Nephron progenitor cell (in vitro differentiated cells): ENCODE measurements around the gene SON.

ENCODE experiments used
- DNase-seq: peaks from one replicate; pipeline ENCODE4 v3.0.0; 2021
- H3K27ac Mint-ChIP-seq: 2 replicates; pipeline ENCODE4 v1.8.0; 2021; ENCODE audit warnings: mild to moderate bottlenecking, moderate library complexity, mixed read lengths
- H3K27me3 Mint-ChIP-seq: 2 replicates; pipeline ENCODE4 v1.8.0; 2021; ENCODE audit warnings: mild to moderate bottlenecking, low read depth, mixed read lengths; ENCODE audit not compliant: poor library complexity
- H3K36me3 Mint-ChIP-seq: 2 replicates; pipeline ENCODE4 v1.8.0; 2021; ENCODE audit warnings: low read depth, mixed read lengths
- H3K4me1 Mint-ChIP-seq: 2 replicates; pipeline ENCODE4 v1.8.0; 2021; ENCODE audit warnings: mixed read lengths
- H3K4me3 Mint-ChIP-seq: 2 replicates; pipeline ENCODE4 v1.8.0; 2021; ENCODE audit warnings: mild to moderate bottlenecking, moderate library complexity, mixed read lengths
- H3K9me3 Mint-ChIP-seq: 2 replicates; pipeline ENCODE4 v1.8.0; 2021; ENCODE audit warnings: mild to moderate bottlenecking, moderate library complexity, mixed read lengths
- TF ChIP-seq, protein P1 (sequence below): fragments of 200-600 bp; sonication (generic); IDR thresholded peaks from 2 replicates; pipeline ENCODE4 v1.5.0; 2021; ENCODE audit warnings: antibody characterized with exemption

SON gene

DNA sequence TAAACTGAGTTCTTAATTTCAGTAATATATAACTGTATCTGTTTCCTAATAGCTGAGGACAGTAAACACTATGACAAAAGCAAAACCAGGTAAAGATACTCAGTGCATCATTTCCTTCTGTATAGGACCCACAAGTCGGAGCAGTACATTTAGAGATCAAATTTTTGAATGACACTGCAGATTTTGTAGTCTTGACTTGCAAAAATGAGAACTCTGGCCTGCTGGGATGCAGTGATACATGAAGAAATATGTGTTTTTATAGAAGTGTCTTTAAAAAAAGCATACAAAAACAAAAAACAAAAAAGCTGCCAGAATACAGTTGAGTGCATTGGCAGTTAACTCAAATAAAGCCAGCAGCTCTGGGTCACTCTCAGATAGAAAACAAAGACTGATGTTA, 19.9 kb upstream of the SON start:
- Mint-ChIP-seq H3K9me3 (no peaks in the 10 kb centered on the region), H3K27me3 (no peaks in the 10 kb centered on the region), H3K4me3 (no peak overlapping the region), H3K4me1 (no peaks in the 10 kb centered on the region), H3K27ac (no peak overlapping the region), H3K36me3 (peaks cover 55% of the 10 kb centered on the region)
- DNase-seq = no peak
- TF ChIP-seq, protein P1, sequence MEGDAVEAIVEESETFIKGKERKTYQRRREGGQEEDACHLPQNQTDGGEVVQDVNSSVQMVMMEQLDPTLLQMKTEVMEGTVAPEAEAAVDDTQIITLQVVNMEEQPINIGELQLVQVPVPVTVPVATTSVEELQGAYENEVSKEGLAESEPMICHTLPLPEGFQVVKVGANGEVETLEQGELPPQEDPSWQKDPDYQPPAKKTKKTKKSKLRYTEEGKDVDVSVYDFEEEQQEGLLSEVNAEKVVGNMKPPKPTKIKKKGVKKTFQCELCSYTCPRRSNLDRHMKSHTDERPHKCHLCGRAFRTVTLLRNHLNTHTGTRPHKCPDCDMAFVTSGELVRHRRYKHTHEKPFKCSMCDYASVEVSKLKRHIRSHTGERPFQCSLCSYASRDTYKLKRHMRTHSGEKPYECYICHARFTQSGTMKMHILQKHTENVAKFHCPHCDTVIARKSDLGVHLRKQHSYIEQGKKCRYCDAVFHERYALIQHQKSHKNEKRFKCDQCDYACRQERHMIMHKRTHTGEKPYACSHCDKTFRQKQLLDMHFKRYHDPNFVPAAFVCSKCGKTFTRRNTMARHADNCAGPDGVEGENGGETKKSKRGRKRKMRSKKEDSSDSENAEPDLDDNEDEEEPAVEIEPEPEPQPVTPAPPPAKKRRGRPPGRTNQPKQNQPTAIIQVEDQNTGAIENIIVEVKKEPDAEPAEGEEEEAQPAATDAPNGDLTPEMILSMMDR = no peak

DNA sequence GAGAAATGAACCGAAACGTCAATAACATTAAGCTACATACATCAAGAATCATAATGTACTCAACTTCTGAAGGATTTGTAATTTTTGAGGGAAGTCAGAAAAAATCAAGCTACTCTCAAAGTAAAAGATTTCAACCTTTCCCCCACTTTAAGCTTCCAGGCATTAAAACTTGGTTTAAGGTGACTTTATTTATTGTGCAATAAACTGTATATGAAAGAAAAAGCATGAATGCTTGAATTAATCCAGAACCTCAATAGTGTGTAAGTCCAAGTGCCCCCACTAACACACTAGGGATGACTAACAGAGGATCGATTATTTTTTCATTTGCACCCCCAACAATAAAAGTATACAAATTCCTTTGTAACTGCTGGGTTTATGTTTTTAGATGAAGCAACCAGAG, 11.8 kb upstream of the SON start:
- Mint-ChIP-seq H3K4me1 (no peaks in the 10 kb centered on the region), H3K27me3 (no peaks in the 10 kb centered on the region), H3K9me3 (no peaks in the 10 kb centered on the region), H3K27ac (no peak overlapping the region), H3K36me3 (peaks cover 76% of the 10 kb centered on the region), H3K4me3 (no peak overlapping the region)
- no peak for DNase-seq
- TF ChIP-seq, protein P1 = no peak

DNA sequence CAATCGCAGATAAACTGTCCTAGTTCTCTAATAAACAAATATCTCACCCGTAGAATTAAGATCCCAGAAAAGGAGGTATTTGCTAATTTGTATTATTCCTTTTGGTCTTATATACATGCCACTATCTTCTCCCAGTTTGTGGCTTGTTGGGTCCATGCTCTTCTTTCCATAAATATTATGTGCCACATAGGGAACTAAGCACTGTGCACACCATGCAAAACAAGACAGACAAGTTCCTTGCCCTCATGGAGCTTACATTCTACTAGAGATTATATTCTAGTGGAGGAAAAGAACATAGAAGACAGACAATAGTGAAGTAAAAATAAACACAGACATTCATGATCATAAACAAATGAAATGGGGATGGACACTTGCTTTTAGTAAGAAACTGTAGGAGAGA, 5.6 kb upstream of the SON start:
- H3K27me3 Mint-ChIP-seq = no peaks in the 10 kb centered on the region
- peaks cover 66% of the 10 kb centered on the region for H3K36me3 Mint-ChIP-seq
- TF ChIP-seq, protein P1 = no peak
- H3K4me3 Mint-ChIP-seq = no peak overlapping the region
- H3K9me3 Mint-ChIP-seq = no peaks in the 10 kb centered on the region
- no peak for DNase-seq
- H3K27ac Mint-ChIP-seq = no peak overlapping the region
- H3K4me1 Mint-ChIP-seq = peaks cover 19% of the 10 kb centered on the region

DNA sequence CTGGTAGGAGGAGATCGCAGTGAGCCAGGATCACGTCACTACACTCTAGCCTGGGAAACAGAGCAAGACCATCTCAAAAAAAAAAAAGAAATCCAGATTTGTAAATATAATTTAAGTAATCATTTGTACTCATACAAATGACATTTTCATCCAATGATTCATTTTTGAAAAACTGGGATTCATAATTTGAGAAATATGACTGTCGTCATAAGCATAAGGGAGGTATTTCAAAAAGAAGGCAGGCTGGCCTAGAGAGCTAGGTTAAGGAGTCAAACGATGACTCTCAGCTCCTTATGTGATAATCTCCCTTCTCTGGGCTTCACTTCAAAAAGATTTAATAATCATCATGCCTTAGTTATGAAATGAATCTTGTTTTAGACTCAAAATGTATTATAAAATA, 3.2 kb upstream of the SON start:
- H3K9me3 Mint-ChIP-seq = no peaks in the 10 kb centered on the region
- peak overlapping the region; percentile 36 for H3K4me3 Mint-ChIP-seq
- no peak overlapping the region for H3K27ac Mint-ChIP-seq
- peaks cover 29% of the 10 kb centered on the region for H3K4me1 Mint-ChIP-seq
- TF ChIP-seq, protein P1 = no peak
- no peak for DNase-seq
- H3K27me3 Mint-ChIP-seq = no peaks in the 10 kb centered on the region
- peaks cover 48% of the 10 kb centered on the region for H3K36me3 Mint-ChIP-seq

DNA sequence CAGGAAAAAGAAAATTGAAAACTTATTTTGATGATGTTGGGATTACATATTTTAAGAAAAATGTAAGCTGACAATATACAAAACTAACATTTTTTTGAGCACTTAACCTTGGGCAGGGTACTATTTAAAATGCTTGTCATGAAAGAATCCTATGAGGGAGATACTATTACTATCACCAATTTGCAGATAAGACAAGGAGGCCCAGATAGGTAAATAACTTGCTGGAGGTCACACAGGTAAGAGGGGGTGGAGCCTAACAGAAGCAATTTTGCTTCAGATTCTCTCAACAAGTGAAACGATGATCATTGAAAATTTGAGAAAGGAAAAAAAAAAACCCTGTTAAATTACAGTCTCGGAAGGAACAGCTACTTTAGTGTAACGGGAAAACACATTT, 2.1 kb upstream of the SON start:
- Mint-ChIP-seq H3K36me3 (peaks cover 42% of the 10 kb centered on the region), H3K9me3 (peaks cover 2% of the 10 kb centered on the region), H3K27me3 (no peaks in the 10 kb centered on the region), H3K4me3 (peak overlapping the region; percentile 97), H3K27ac (no peak overlapping the region), H3K4me1 (peaks cover 39% of the 10 kb centered on the region)
- DNase-seq = no peak
- TF ChIP-seq, protein P1 = no peak

DNA sequence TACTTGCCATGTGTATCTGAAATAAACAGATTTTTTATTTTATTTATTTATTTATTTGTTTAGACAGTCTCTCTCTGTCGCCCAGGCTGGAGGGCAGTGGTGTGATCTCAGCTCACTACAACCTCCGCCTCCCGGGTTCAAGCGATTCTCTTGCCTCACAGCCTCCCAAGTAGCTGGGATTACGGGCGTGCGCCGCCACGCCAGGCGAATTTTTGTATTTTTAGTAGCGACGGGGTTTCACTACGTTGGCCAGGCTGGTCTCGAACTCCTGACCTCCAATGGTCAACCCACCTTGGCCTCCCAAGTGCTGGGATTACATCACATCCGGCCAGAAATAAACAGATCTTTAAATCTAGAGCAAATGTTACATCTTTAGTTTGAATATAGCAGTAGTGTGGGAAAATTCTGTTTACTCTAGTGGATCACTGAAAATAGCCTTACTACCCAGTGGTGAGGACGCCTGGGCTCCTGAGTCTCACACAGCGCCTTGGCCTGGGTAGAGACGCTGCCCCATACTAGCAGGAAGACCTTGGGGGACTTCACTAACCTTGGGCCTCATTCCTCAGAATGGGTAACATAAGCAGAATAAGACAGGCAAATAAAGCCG, 1.6 kb upstream of the SON start:
- no peak for DNase-seq
- Mint-ChIP-seq H3K4me3 (peak overlapping the region; percentile 97), H3K27ac (peak overlapping the region; percentile 100), H3K36me3 (peaks cover 42% of the 10 kb centered on the region), H3K4me1 (peaks cover 43% of the 10 kb centered on the region), H3K27me3 (no peaks in the 10 kb centered on the region), H3K9me3 (peaks cover 7% of the 10 kb centered on the region)
- TF ChIP-seq, protein P1 = no peak
